Tibial nerve (tissue), 4 donors: Measurements from ENCODE around the gene IMPA2. TPM values are rescaled to one million over a fixed set of nuclear protein-coding genes. Genes with fewer than 3 reads are reported as not detected.

Experiments
- DNase-seq, 2 donors: peaks; one replicate each; pipeline ENCODE4 v3.0.0-alpha.2; 2019; ENCODE audit warnings: low spot score in 2 of 2
- H3K27ac ChIP-seq, 4 donors: fragments of 200-600 bp; sonication (generic) in 3 of 4; one replicate each; pipeline ENCODE4 v1.5.1; 2017 to 2019; ENCODE audit warnings: mild to moderate bottlenecking in 1 of 4
- H3K27me3 ChIP-seq, 2 donors: fragments of 200-600 bp; sonication (generic) in 1 of 2; one replicate each; pipeline versions ENCODE4 v1.5.1 to v1.6.0; 2017 to 2019
- H3K36me3 ChIP-seq, 3 donors: fragments of 200-600 bp; sonication (generic); one replicate each; pipeline ENCODE4 v1.5.1; 2018 to 2019
- H3K4me1 ChIP-seq, 4 donors: fragments of 200-600 bp; sonication (generic) in 3 of 4; one replicate each; pipeline ENCODE4 v1.5.1; 2017 to 2019
- H3K4me3 ChIP-seq, 4 donors: fragments of 200-600 bp; sonication (generic) in 3 of 4; one replicate each; pipeline ENCODE4 v1.5.1; 2017 to 2019; ENCODE audit warnings: mild to moderate bottlenecking in 1 of 4, moderate library complexity in 1 of 4
- H3K9me3 ChIP-seq, 4 donors: fragments of 200-600 bp; sonication (generic) in 3 of 4; one replicate each; pipeline ENCODE4 v1.5.1; 2017 to 2019
- EP300 ChIP-seq, 2 donors: sonication (generic); formaldehyde crosslinking; IDR thresholded peaks; one replicate each; pipeline ENCODE4 v1.6.1; 2017; ENCODE audit warnings: antibody characterized with exemption in 2 of 2, mild to moderate bottlenecking in 1 of 2
- POLR2A ChIP-seq, 2 donors: fragments of 450-650 bp; IDR thresholded peaks; one replicate each; pipeline ENCODE4 v1.6.1; 2017; ENCODE audit warnings: antibody characterized with exemption in 2 of 2, mild to moderate bottlenecking in 2 of 2, moderate library complexity in 2 of 2
- WGBS, 2 donors: methylation state at CpG; one replicate each; pipeline ENCODE4 v1.1.5; 2018; 5-methylcytosine and 5-hydroxymethylcytosine counted together
- total RNA-seq, 4 donors: library from RNA; depleted of rRNA; stranded (reverse); fragments of >200 nt; gene quantifications; one replicate each; pipeline ENCODE4 v1.1.0, GENCODE V29; 2016
- TF ChIP-seq, protein P1 (sequence below), 5 experiments: fragments of 200-600 bp in 3 of 5; fragments of 450-650 bp in 2 of 5; sonication (generic) in 3 of 5; IDR thresholded peaks; one replicate each; pipeline ENCODE4 v1.5.1; 2016 to 2019; ENCODE audit warnings: antibody characterized with exemption in 5 of 5, mild to moderate bottlenecking in 3 of 5, moderate library complexity in 2 of 5

IMPA2 gene
- total RNA-seq = 10 to 100 TPM; 12.7 to 62.4 (median 36.2) TPM

DNA sequence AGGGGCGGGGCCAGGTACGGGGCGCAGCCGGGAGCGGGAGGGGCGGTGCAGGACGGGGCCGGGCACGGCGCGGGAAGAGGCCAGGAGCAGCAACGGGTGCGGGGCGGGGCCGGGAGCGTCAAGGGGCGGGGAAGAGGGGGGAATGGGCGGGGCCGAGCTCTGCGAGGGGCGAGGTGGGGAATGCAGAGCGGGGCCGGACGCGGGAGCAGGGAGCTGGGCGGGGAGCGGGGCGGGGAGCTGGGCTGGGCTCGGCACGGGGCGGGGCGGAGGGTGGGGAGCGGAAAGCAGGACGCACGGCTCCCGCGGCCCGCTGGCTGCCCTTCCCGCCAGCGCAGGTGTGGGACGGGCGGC is at the start of gene IMPA2:
Gene IMPA2 (plus strand): TSS at position 316 of the 351 bp plus-strand sequence. CDS start 163 bp downstream, outside the sequence.
- WGBS, 2 donors = 0 to 1% methylated on average over 5 to 41 of the region's 42 CpGs
- Histone ChIP-seq H3K4me3 (peak within 1 kb of the TSS; percentile 51 to 97 (median 88)), H3K9me3 (no peaks in the 10 kb centered on the region)

DNA sequence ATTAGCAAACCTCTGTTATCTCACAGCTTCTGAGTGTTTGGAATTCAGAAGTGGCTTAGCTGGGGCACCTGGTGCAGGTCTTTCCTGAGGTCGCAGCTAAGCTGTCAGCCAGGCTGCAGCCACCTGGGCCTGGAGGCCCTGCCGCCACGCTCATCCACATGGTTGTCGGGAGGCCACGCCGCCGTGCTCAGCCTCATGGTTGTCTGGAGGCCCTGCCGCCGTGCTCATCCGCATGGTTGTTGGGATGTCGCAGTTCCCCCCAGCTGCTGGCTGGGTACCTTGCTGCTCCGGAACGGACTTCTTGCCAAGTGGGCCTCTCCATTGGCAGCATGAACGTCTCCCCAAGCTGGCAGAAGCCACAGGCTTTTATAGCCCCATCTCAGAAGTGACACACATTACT is 48.9 kb upstream of the IMPA2 start:
- Histone ChIP-seq H3K9me3 (no peaks in the 10 kb centered on the region), H3K36me3 (no peaks in the 10 kb centered on the region), H3K4me1 (no peaks in the 10 kb centered on the region), H3K4me3 (no peak overlapping the region), H3K27ac (no peak overlapping the region), H3K27me3 (no peaks in the 10 kb centered on the region)
- TF ChIP-seq POLR2A (IDR thresholded peaks at IDR 0.05) = no peak
- no peak for TF ChIP-seq EP300 (IDR thresholded peaks at IDR 0.05)
- TF ChIP-seq, protein P1, sequence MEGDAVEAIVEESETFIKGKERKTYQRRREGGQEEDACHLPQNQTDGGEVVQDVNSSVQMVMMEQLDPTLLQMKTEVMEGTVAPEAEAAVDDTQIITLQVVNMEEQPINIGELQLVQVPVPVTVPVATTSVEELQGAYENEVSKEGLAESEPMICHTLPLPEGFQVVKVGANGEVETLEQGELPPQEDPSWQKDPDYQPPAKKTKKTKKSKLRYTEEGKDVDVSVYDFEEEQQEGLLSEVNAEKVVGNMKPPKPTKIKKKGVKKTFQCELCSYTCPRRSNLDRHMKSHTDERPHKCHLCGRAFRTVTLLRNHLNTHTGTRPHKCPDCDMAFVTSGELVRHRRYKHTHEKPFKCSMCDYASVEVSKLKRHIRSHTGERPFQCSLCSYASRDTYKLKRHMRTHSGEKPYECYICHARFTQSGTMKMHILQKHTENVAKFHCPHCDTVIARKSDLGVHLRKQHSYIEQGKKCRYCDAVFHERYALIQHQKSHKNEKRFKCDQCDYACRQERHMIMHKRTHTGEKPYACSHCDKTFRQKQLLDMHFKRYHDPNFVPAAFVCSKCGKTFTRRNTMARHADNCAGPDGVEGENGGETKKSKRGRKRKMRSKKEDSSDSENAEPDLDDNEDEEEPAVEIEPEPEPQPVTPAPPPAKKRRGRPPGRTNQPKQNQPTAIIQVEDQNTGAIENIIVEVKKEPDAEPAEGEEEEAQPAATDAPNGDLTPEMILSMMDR (IDR thresholded peaks at IDR 0.05) = no peak
- DNase-seq = no peak
- WGBS, 2 donors = 90 to 91% methylated on average over 10 to 14 of the region's 14 CpGs

More for the DNA sequence above, at the start of gene IMPA2:
- H3K27me3 ChIP-seq = no peaks in the 10 kb centered on the region
- H3K4me1 ChIP-seq = peaks cover 0 to 29% (median 12%) of the 10 kb centered on the region in 4 donors
- TF ChIP-seq EP300 (IDR thresholded peaks at IDR 0.05) (peak in 1 of 2 donors; percentile 36), POLR2A (IDR thresholded peaks at IDR 0.05) (no peak)
- no peaks in the 10 kb centered on the region for H3K36me3 ChIP-seq
- peak within 1 kb of the TSS; percentile 92 to 99 (median 94) for H3K27ac ChIP-seq
- no peak for DNase-seq

DNA sequence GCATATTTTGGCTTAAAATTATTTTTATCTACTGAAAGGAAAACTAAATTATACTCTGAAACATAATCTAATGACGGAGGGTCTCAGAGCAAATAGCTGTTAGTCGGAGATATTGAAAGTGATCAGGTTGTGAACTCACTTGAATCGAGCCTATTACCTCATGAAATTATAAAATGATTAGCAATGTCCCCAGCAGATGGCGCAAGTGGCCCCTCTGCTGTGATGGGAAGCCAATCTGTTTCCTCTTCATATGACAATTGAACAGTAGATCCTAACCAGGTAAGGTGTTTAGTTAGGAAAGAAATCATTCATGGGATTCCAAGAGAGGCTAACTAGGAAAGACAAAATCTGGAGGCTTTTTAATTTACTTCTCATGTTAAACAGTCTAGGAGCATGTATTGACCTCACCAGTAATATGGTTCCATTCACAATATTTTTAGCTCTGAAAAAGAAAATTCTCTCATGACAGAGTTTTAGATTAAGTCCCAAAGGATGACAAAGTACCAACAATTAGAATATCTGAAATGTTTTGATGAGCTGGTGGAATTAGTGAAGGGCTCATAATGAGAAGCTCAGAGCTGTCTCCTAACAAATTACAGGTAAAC is 43.3 kb upstream of the IMPA2 start:
- Histone ChIP-seq H3K27ac (peak overlapping the region in 1 of 4 donors; percentile 13), H3K9me3 (no peaks in the 10 kb centered on the region), H3K4me1 (no peaks in the 10 kb centered on the region), H3K4me3 (no peak overlapping the region), H3K36me3 (no peaks in the 10 kb centered on the region), H3K27me3 (no peaks in the 10 kb centered on the region)
- peak; percentile 69 to 96 for DNase-seq
- WGBS, 2 donors = 2 to 3% methylated on average over 4 of the region's 4 CpGs
- TF ChIP-seq EP300 (IDR thresholded peaks at IDR 0.05) (peak in 1 of 2 donors; percentile 41), POLR2A (IDR thresholded peaks at IDR 0.05) (peak in 1 of 2 donors; percentile 6)
- TF ChIP-seq, protein P1 (IDR thresholded peaks at IDR 0.05) = peak; percentile 72 to 86 (median 77)

DNA sequence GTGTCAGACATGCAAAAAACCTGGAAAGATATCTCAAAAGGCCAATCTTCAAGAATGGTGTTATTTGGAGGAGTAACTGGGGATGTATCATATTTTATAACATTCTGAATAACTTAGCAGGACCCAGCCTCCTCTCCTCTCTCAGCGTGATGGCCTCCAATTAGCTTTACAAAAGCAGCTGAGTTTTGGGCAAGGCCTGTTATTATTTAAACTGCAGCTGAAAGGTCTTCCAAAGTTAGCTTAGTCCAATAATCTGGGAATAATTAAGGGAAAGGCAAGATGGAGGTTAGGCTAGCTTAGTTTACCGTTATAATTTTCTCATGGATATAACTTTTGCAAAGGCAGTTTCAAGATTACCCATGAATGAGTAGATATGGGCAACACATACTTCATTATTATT is 40.4 kb upstream of the IMPA2 start:
- WGBS, 2 donors = 61 to 62% methylated on average over 2 of the region's 2 CpGs
- no peak for TF ChIP-seq POLR2A (IDR thresholded peaks at IDR 0.05)
- TF ChIP-seq, protein P1 (IDR thresholded peaks at IDR 0.05) = no peak
- TF ChIP-seq EP300 (IDR thresholded peaks at IDR 0.05) = no peak

DNA sequence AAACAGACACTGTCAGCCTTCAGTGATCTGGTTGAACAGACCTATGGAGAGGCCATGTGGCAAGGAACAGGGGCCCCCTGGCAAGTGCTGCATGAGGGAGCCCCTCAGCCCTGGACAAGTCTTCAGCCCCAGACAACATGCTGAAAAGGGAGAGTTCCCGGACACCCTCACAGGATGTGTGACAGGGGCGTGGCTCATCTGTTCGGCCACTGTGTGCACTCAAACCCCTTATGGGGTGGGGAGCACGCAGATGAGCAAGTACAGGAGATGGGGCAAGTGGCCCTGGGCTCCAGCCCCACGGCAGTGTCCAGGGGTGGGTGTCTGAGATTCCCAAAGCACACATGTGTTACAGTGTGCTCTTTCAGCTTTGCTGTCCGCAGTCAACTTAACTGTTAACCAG is 37.8 kb upstream of the IMPA2 start:
- 74 to 77% methylated on average over 6 of the region's 6 CpGs for WGBS, 2 donors
- no peak for DNase-seq
- Histone ChIP-seq H3K27me3 (no peaks in the 10 kb centered on the region), H3K36me3 (no peaks in the 10 kb centered on the region), H3K9me3 (no peaks in the 10 kb centered on the region), H3K27ac (no peak overlapping the region), H3K4me1 (peaks cover 0 to 24% (median 22%) of the 10 kb centered on the region in 4 donors), H3K4me3 (no peak overlapping the region)
- TF ChIP-seq, protein P1 (IDR thresholded peaks at IDR 0.05) = no peak
- TF ChIP-seq EP300 (IDR thresholded peaks at IDR 0.05) (no peak), POLR2A (IDR thresholded peaks at IDR 0.05) (no peak)

More for the DNA sequence above, 40.4 kb upstream of the IMPA2 start:
- Histone ChIP-seq H3K4me1 (peaks cover 0 to 4% (median under 1%) of the 10 kb centered on the region in 4 donors), H3K27me3 (no peaks in the 10 kb centered on the region), H3K4me3 (no peak overlapping the region), H3K27ac (no peak overlapping the region), H3K36me3 (no peaks in the 10 kb centered on the region), H3K9me3 (no peaks in the 10 kb centered on the region)
- no peak for DNase-seq
